PC-3 (cell line): ENCODE data around the gene RPS19BP1. TPM values are rescaled to one million over a fixed set of nuclear protein-coding genes. Genes with fewer than 3 reads are reported as not detected.
A peak's percentile ranks its signal among the peaks of the same experiment; 100 is the strongest.

ENCODE experiments used
- ATAC-seq: fragments of 200-7000 bp; cut with Tn5 transposase; 2 replicates; pipeline ENCODE4 v1.9.1; 2020; ENCODE audit warnings: mild to moderate bottlenecking, moderate library complexity
- BruUV-seq: library from RNA; stranded (reverse); fragments of 400-500 nt; replicated peaks from 2 replicates; lab custom pipeline; 2021; lab: Mats Ljungman, UMichigan
- CTCF ChIA-PET: fragments of 300-600 bp; sonication (Branson Sonifier 250); formaldehyde crosslinking; loops from one replicate; lab custom pipeline; 2022; ENCODE audit warnings: antibody characterized with exemption; lab: Charles Lee
- POLR2A ChIA-PET: fragments of 300-600 bp; sonication (Branson Sonifier 250); formaldehyde crosslinking; loops from one replicate; lab custom pipeline; 2022; ENCODE audit warnings: antibody characterized with exemption; ENCODE audit not compliant: unreplicated experiment; lab: Charles Lee
- DNase-seq: peaks from one replicate; pipeline ENCODE4 v3.0.0-alpha.2; 2015
- H2AFZ ChIP-seq: fragments of 300-600 bp; sonication (generic); 2 replicates; pipeline ENCODE4 v1.6.0; 2016; ENCODE audit warnings: antibody characterized with exemption, low read length
- H3F3A ChIP-seq: fragments of 300-600 bp; sonication (generic); one replicate; pipeline ENCODE4 v1.6.0; 2017; ENCODE audit warnings: antibody characterized with exemption, low read length, control low read depth, mild to moderate bottlenecking; ENCODE audit not compliant: unreplicated experiment
- H3K27ac ChIP-seq: fragments of 300-600 bp; sonication (generic); 2 replicates; pipeline ENCODE4 v1.5.1; 2016; ENCODE audit warnings: mild to moderate bottlenecking, low read length
- H3K27me3 ChIP-seq: fragments of 300-600 bp; sonication (generic); 2 replicates; pipeline ENCODE4 v1.6.1; 2016; ENCODE audit warnings: low read length, mixed read lengths
- H3K36me3 ChIP-seq: fragments of 300-600 bp; sonication (generic); 2 replicates; pipeline ENCODE4 v1.6.1; 2016; ENCODE audit warnings: low read depth, mixed run types, low read length, mixed read lengths
- H3K4me1 ChIP-seq: fragments of 300-600 bp; sonication (generic); 2 replicates; pipeline ENCODE4 v1.5.1; 2016; ENCODE audit warnings: low read length; ENCODE audit not compliant: insufficient read depth
- H3K4me2 ChIP-seq: fragments of 300-600 bp; sonication (generic); 2 replicates; pipeline ENCODE4 v1.6.0; 2016; ENCODE audit warnings: low read length
- H3K4me3 ChIP-seq: fragments of 300-600 bp; sonication (generic); 2 replicates; pipeline ENCODE4 v1.5.1; 2016; ENCODE audit warnings: mild to moderate bottlenecking, low read length, mixed read lengths
- H3K79me2 ChIP-seq: fragments of 300-600 bp; sonication (generic); 2 replicates; pipeline ENCODE4 v1.6.1; 2017; ENCODE audit warnings: low read length, mixed read lengths
- H3K9ac ChIP-seq: fragments of 300-600 bp; sonication (generic); 2 replicates; pipeline ENCODE4 v1.6.0; 2016; ENCODE audit warnings: mild to moderate bottlenecking, low read length
- H3K9me2 ChIP-seq: fragments of 300-600 bp; sonication (generic); replicated peaks from 2 replicates; pipeline ENCODE4 v1.6.1; 2016; ENCODE audit warnings: mixed run types, low read length, mixed read lengths
- H3K9me3 ChIP-seq: fragments of 300-600 bp; sonication (generic); 2 replicates; pipeline ENCODE4 v1.6.1; 2016; ENCODE audit warnings: low read length, mixed read lengths
- H4K20me1 ChIP-seq: fragments of 300-600 bp; sonication (generic); 2 replicates; pipeline ENCODE4 v1.6.1; 2016; ENCODE audit warnings: low read length, mixed read lengths
- CTCF ChIP-seq: fragments of 300-600 bp; sonication (generic); conservative IDR thresholded peaks from 2 replicates; pipeline ENCODE4 v1.5.1; 2017; ENCODE audit warnings: antibody characterized with exemption, low read depth, mild to moderate bottlenecking, low read length
- EZH2 ChIP-seq: fragments of 300-600 bp; sonication (generic); IDR thresholded peaks from one replicate; pipeline ENCODE4 v1.6.1; 2017; ENCODE audit warnings: antibody characterized with exemption, mild to moderate bottlenecking, low read length; ENCODE audit not compliant: unreplicated experiment
- EZH2phosphoT487 ChIP-seq: fragments of 300-600 bp; sonication (generic); IDR thresholded peaks from 2 replicates; pipeline ENCODE4 v1.6.1; 2018; ENCODE audit warnings: mild to moderate bottlenecking, antibody characterized with exemption, low read length, borderline replicate concordance
- intact Hi-C: fragments of 100-400 bp; cut with micrococcal nuclease; formaldehyde crosslinking; loops from 2 replicates; pipeline ENCODE4 v1.9.0; 2023
- total RNA-seq: library from RNA; depleted of rRNA; stranded (reverse); fragments of >200 nt; gene quantifications from 2 replicates; pipeline ENCODE4 v1.2.3, GENCODE V29; 2014

Gene RPS19BP1
- total RNA-seq, 1 experiment from 2014 or later: 253 TPM

- DNase-seq (peak; percentile 29), ATAC-seq (peak; percentile 2; the same call in 1 of the 2 replicates)
- Histone ChIP-seq H3F3A (peaks cover 18% of the 10 kb centered on the region), H3K9ac (peak within 1 kb of the TSS; percentile 100), H3K9me3 (no peaks in the 10 kb centered on the region), H3K79me2 (peaks cover 49% of the 10 kb centered on the region), H3K4me2 (peak within 1 kb of the TSS; percentile 93), H3K27ac (peak within 1 kb of the TSS; percentile 80), H4K20me1 (peaks cover 40% of the 10 kb centered on the region), H2AFZ (peak within 1 kb of the TSS; percentile 79), H3K4me1 (peaks cover 19% of the 10 kb centered on the region), H3K4me3 (peak within 1 kb of the TSS; percentile 99), H3K9me2 (no peaks in the 10 kb centered on the region), H3K27me3 (no peaks in the 10 kb centered on the region), H3K36me3 (peaks cover 24% of the 10 kb centered on the region)
- TF ChIP-seq EZH2 (no peak), CTCF (no peak), EZH2phosphoT487 (no peak)
- ChIA-PET CTCF (interaction anchor here (0.6 to 1.0 kb wide), 3 partner anchors 9 to 26 kb away, joined by 3 to 14 read pairs (median 4); partner anchors contain the start of gene MIEF1), POLR2A (interaction anchor here (0.5 to 1.0 kb wide), 3 partner anchors 8 to 524 kb away, joined by 3 to 8 read pairs (median 6); partner anchors contain the start of gene PDGFB)
- intact Hi-C loops: no loop called here
- no TSS peak for BruUV-seq
These were observed 12.1 kb downstream of the RPS19BP1 start, which contains the start of gene ATF4 for GRCh38 chr22:39520226-39521105. TSS of gene ATF4 (plus strand) at chr22:39520562. CDS start at chr22:39521446, 884 bp downstream.

GRCh38 chr22:39519681-39520225, 12.8 kb downstream of the RPS19BP1 start:
- intact Hi-C loops: no loop called here
- H3K79me2 ChIP-seq: peaks cover 55% of the 10 kb centered on the region
- H3K9me2 ChIP-seq: no peaks in the 10 kb centered on the region
- ChIA-PET CTCF (interaction anchor here (0.6 to 1.0 kb wide), 3 partner anchors 9 to 26 kb away, joined by 3 to 14 read pairs (median 4); partner anchors contain the start of gene MIEF1), POLR2A (interaction anchor here (0.5 to 1.0 kb wide), 4 partner anchors 9 to 524 kb away, joined by 3 to 8 read pairs (median 4); partner anchors contain the start of gene PDGFB)
- H3K27ac ChIP-seq: peak overlapping the region; percentile 80
- peaks cover 31% of the 10 kb centered on the region for H3K36me3 ChIP-seq
- DNase-seq (peak; percentile 95), ATAC-seq (peak; percentile 75)
- no TSS peak for BruUV-seq
- peaks cover 37% of the 10 kb centered on the region for H4K20me1 ChIP-seq
- no peaks in the 10 kb centered on the region for H3K9me3 ChIP-seq
- no peaks in the 10 kb centered on the region for H3K27me3 ChIP-seq
- H3K4me1 ChIP-seq: peaks cover 19% of the 10 kb centered on the region
- H2AFZ ChIP-seq: peak overlapping the region; percentile 79
- peaks cover 18% of the 10 kb centered on the region for H3F3A ChIP-seq
- peak overlapping the region; percentile 100 for H3K9ac ChIP-seq
- H3K4me3 ChIP-seq: peak overlapping the region; percentile 99
- TF ChIP-seq EZH2phosphoT487: no peak
- peak; percentile 43; the same call in 1 of the 2 replicates for TF ChIP-seq CTCF
- no peak for TF ChIP-seq EZH2
- H3K4me2 ChIP-seq: peak overlapping the region; percentile 93
